Activated naive CD8-positive, alpha-beta T cell treated with anti-CD3 and anti-CD28 coated beads, Interleukin-2, amount 10 ng/mL, durations not matched to agents 7 days and 5 days (primary cell): ENCODE measurements around the gene MAB21L4. TPM values are rescaled to one million over a fixed set of nuclear protein-coding genes. Genes with fewer than 3 reads are reported as not detected.

Source experiments
- ATAC-seq: fragments of 150-1000 bp; cut with Tn5 transposase; one replicate; pipeline ENCODE4 v1.10.0; 2021; ENCODE audit warnings: low read depth, moderate library complexity
- POLR2A ChIA-PET: fragments of 350-600 bp; sonication (Branson Sonifier 250); formaldehyde crosslinking; loops from one replicate; lab custom pipeline; 2021; ENCODE audit warnings: antibody characterized with exemption; lab: Charles Lee
- DNase-seq: peaks from one replicate; pipeline ENCODE4 v3.0.0; 2021
- H3K27ac Mint-ChIP-seq: one replicate; pipeline ENCODE4 v1.8.0; 2022; ENCODE audit warnings: mild to moderate bottlenecking, mixed read lengths
- H3K27me3 Mint-ChIP-seq: one replicate; pipeline ENCODE4 v1.8.0; 2022; ENCODE audit warnings: mild to moderate bottlenecking, moderate library complexity, mixed read lengths
- H3K36me3 Mint-ChIP-seq: one replicate; pipeline ENCODE4 v1.8.0; 2021; ENCODE audit warnings: mild to moderate bottlenecking, mixed read lengths
- H3K4me1 Mint-ChIP-seq: one replicate; pipeline ENCODE4 v1.8.0; 2021; ENCODE audit warnings: mixed read lengths
- H3K4me3 Mint-ChIP-seq: one replicate; pipeline ENCODE4 v1.8.0; 2022; ENCODE audit warnings: mild to moderate bottlenecking, moderate library complexity, mixed read lengths
- H3K9me3 Mint-ChIP-seq: one replicate; pipeline ENCODE4 v1.8.0; 2021; ENCODE audit warnings: mixed read lengths
- total RNA-seq, 2 experiments: library from RNA; stranded (reverse); gene quantifications; one replicate each; pipeline ENCODE4 v1.2.3, GENCODE V29; 2021

Gene MAB21L4
- total RNA-seq, 2 experiments from 2014 or later = not detected

- H3K4me1 Mint-ChIP-seq = no peaks in the 10 kb centered on the region
- POLR2A ChIA-PET = no interaction called here
- no peak overlapping the region for H3K4me3 Mint-ChIP-seq
- H3K36me3 Mint-ChIP-seq = no peaks in the 10 kb centered on the region
- no peak overlapping the region for H3K27ac Mint-ChIP-seq
- peaks cover 13% of the 10 kb centered on the region for H3K27me3 Mint-ChIP-seq
- no peak for ATAC-seq
- H3K9me3 Mint-ChIP-seq = no peaks in the 10 kb centered on the region
- DNase-seq = no peak
These were observed 15.8 kb upstream of the MAB21L4 start for GRCh38 chr2:240911641-240912265.

DNA sequence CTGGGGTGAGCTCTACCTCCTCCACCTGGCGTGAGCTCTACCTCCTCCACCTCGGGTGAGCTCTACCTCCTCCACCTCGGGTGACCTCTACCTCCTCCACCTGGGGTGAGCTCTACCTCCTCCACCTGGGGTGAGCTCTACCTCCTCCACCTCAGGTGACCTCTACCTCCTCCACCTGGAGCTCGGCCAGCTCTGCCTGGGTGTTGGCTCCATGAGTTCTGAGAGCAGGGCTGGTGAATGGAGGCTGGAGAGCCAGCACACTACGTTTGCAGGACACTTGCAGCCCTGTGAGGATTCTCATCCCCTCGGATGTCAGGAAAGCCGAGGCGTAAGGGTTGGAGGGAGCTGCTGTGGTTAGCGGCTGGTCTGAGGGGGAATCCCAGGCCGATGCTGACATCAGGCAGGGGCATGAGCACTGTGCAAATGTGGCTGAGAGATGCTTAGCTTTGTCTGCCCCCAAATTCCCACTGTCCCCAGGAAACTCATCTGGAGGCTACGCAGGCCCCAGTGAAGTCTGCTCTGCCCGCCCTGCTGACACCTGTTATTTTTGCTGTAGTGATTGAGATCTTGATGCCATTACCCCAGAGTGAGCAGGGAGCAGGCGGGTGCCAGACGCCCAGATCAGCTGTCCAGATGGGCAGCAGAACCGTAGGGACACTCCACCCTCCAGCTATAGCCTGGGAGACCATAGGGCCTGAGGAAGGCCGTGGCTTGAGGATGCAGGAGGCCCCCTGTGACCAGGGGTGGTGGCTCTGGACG is 13.4 kb upstream of the MAB21L4 start:
- no peaks in the 10 kb centered on the region for H3K9me3 Mint-ChIP-seq

DNA sequence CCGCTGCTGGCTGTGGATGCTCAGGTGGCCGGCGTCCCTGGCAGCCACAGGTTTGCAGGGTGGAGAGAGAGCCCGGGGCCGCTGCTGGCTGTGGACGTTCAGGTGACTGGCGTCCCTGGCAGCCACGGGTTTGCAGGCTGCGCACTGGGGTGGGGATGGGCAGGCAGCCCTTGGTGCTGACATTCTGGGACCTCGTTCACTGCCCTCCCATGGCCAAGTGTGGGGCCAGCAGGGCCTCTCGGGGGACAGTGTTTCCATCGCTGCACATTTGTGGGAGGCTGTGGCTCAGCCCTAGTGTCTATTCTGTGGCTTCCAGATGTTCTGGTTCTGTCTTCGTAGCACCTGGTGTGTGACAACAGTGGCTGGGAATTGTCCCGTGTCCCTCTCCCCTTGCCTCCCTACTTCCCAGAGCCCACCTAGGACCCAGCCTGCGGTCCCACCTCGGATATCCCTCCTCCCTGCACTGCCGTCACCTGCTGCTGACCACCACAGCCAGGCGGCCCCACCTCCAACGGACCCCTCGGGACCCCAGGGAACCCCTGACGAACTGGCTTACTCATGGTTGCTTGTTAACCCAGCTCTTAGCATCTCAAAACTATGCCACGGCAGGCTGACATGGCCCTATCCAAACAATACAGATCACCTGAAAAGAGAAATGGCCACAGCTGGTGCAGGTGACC is 11.1 kb upstream of the MAB21L4 start:
- Mint-ChIP-seq H3K4me3 (no peak overlapping the region), H3K27ac (no peak overlapping the region), H3K27me3 (peaks cover 5% of the 10 kb centered on the region), H3K36me3 (no peaks in the 10 kb centered on the region), H3K9me3 (no peaks in the 10 kb centered on the region), H3K4me1 (no peaks in the 10 kb centered on the region)
- ATAC-seq = no peak
- POLR2A ChIA-PET = no interaction called here
- no peak for DNase-seq

More for the DNA sequence above, 13.4 kb upstream of the MAB21L4 start:
- H3K36me3 Mint-ChIP-seq = no peaks in the 10 kb centered on the region
- H3K4me3 Mint-ChIP-seq = no peak overlapping the region
- no peak overlapping the region for H3K27ac Mint-ChIP-seq
- ATAC-seq = no peak
- peaks cover 5% of the 10 kb centered on the region for H3K27me3 Mint-ChIP-seq
- DNase-seq = no peak
- POLR2A ChIA-PET = no interaction called here
- H3K4me1 Mint-ChIP-seq = no peaks in the 10 kb centered on the region

DNA sequence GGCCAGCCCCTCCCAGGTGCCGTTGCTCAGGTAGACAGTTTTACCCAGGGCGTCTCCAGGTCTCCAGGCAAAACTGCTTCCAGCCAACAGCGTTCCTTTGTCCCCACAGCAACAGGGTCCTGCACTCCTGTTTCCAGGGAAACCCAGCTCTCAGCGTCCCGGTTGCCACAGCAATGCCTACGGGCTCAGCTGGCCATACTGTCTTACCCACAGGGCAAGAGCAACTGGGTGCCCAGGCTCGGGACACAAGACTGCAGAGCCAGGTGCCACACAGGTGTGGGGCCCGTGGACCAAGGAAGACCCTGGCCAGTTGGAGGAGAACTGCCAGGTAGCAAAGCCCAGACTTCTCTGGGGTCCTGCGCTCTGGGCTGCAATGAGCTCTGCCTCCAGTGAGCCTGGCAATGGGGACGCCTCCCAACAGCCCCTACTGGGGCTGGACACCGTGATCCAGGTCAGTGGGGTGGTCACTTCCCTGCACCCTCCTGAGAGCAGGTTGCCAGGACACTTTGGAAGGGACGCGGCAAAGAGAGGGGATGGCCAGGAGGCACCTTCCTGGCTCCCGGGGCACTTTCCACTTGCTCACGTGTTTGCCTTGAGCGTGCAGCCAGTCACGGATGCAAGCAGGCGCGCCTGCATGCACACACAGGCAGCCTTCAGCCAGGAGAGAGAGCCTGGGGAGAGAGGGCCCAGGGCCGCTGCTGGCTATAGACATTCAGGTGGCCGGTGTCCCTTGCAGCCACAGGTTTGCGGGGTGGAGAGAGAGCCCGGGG is 10.4 kb upstream of the MAB21L4 start, which contains the start of gene CROCC2:
Gene CROCC2, plus strand, starts transcription at position 196 of the 770 bp plus-strand sequence. Its CDS starts 178 bp downstream, at position 374.
- POLR2A ChIA-PET = no interaction called here
- no peak for DNase-seq
- no peak for ATAC-seq
- H3K27ac Mint-ChIP-seq = no peak within 1 kb of the TSS
- H3K36me3 Mint-ChIP-seq = no peaks in the 10 kb centered on the region
- H3K9me3 Mint-ChIP-seq = no peaks in the 10 kb centered on the region
- no peaks in the 10 kb centered on the region for H3K4me1 Mint-ChIP-seq
- H3K27me3 Mint-ChIP-seq = peaks cover 1% of the 10 kb centered on the region
- no peak within 1 kb of the TSS for H3K4me3 Mint-ChIP-seq

DNA sequence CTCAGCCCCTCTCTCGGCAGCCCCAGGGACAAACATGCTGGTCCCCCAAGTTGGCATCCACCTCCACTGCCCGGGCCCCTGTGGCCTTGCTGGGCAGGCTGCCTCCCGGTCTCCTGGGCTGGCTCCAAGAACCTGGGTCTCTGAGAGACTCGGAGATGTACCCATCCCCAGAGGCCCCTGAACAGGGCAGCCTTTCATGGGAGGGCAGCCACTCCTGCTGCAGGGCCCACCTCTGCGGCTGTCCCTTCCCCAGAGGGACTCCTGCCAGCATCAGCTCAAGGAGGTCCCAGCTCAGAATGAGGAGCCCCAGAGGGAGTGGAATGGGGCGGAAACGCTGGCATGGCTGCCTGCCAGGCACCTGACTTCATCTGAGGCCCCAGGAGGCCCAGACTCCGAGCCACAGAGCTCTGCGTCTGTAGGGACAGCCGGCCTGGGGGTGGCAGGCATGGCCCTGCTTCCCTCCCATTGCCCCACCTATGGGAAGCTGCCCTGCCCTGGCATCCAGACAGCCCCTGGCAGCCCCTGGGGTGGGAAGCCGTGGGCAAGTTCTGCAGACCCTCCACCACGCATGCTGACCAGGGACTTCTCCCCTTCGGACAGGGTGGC is 9.3 kb upstream of the MAB21L4 start:
- Mint-ChIP-seq H3K9me3 (no peaks in the 10 kb centered on the region), H3K27ac (no peak overlapping the region), H3K27me3 (no peaks in the 10 kb centered on the region), H3K36me3 (no peaks in the 10 kb centered on the region), H3K4me1 (no peaks in the 10 kb centered on the region), H3K4me3 (no peak overlapping the region)
- DNase-seq = no peak
- POLR2A ChIA-PET = no interaction called here
- ATAC-seq = no peak

GRCh38 chr2:240904216-240905175 is 8.5 kb upstream of the MAB21L4 start:
- H3K9me3 Mint-ChIP-seq = no peaks in the 10 kb centered on the region
- no peaks in the 10 kb centered on the region for H3K27me3 Mint-ChIP-seq
- no peaks in the 10 kb centered on the region for H3K4me1 Mint-ChIP-seq
- H3K36me3 Mint-ChIP-seq = no peaks in the 10 kb centered on the region
- H3K4me3 Mint-ChIP-seq = no peak overlapping the region
- no peak overlapping the region for H3K27ac Mint-ChIP-seq
- ATAC-seq = no peak
- POLR2A ChIA-PET = no interaction called here
- DNase-seq = no peak

DNA sequence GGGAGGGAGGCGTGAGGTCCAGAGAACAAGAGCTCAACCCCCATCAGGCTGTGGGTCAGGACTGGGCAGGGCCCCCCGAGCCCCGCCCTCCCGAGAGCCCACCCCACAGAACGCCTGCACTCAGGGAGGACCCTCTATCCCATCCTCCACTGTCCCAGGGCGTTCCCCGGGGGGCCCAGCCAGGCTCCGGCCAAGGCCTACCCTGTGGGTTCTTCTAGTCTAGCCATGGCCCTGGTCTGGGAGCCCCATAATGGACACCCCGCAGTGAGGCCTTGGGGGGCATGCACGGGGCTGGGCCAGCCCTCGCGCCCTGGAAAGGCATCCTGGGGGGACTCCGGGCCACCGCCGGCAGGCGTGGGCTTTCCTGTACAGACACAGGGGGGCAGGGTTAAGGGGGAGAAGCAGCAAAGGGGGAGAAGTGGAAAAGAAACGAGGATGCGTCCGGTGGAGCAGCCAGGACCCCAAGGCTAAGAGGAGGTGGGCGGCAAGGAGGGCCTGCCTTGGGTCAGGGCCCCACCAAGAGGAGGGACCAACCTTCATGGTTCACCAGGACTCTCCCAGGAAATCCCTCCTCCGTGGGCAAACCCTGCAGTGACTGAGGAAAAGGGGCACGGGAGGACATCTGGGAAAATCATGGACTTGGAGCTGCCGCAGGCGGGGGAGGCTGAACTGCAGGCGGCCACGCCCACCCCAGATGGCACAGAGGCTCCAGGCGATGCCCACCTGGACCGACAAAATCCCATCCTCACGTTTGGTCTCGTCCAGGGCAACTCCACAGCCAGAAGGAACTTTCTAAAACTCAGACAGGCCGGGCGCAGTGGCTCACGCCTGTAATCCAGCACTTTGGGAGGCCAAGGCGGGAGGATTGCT is 7.5 kb upstream of the MAB21L4 start:
- POLR2A ChIA-PET = no interaction called here
- DNase-seq (no peak), ATAC-seq (no peak)
- Mint-ChIP-seq H3K36me3 (no peaks in the 10 kb centered on the region), H3K9me3 (no peaks in the 10 kb centered on the region), H3K4me3 (no peak overlapping the region), H3K27ac (no peak overlapping the region), H3K4me1 (no peaks in the 10 kb centered on the region), H3K27me3 (no peaks in the 10 kb centered on the region)

- POLR2A ChIA-PET = no interaction called here
- Mint-ChIP-seq H3K27me3 (no peaks in the 10 kb centered on the region), H3K4me1 (no peaks in the 10 kb centered on the region), H3K9me3 (no peaks in the 10 kb centered on the region), H3K4me3 (no peak overlapping the region), H3K36me3 (no peaks in the 10 kb centered on the region), H3K27ac (no peak overlapping the region)
- no peak for ATAC-seq
- DNase-seq = no peak
These were observed 6.7 kb upstream of the MAB21L4 start for GRCh38 chr2:240902615-240903041.

- H3K27me3 Mint-ChIP-seq = no peaks in the 10 kb centered on the region
- no peaks in the 10 kb centered on the region for H3K4me1 Mint-ChIP-seq
- ATAC-seq (no peak), DNase-seq (no peak)
- POLR2A ChIA-PET = no interaction called here
- H3K9me3 Mint-ChIP-seq = no peaks in the 10 kb centered on the region
- H3K36me3 Mint-ChIP-seq = no peaks in the 10 kb centered on the region
- no peak overlapping the region for H3K27ac Mint-ChIP-seq
- no peak overlapping the region for H3K4me3 Mint-ChIP-seq
These were observed 6.1 kb upstream of the MAB21L4 start for GRCh38 chr2:240901986-240902614.

DNA sequence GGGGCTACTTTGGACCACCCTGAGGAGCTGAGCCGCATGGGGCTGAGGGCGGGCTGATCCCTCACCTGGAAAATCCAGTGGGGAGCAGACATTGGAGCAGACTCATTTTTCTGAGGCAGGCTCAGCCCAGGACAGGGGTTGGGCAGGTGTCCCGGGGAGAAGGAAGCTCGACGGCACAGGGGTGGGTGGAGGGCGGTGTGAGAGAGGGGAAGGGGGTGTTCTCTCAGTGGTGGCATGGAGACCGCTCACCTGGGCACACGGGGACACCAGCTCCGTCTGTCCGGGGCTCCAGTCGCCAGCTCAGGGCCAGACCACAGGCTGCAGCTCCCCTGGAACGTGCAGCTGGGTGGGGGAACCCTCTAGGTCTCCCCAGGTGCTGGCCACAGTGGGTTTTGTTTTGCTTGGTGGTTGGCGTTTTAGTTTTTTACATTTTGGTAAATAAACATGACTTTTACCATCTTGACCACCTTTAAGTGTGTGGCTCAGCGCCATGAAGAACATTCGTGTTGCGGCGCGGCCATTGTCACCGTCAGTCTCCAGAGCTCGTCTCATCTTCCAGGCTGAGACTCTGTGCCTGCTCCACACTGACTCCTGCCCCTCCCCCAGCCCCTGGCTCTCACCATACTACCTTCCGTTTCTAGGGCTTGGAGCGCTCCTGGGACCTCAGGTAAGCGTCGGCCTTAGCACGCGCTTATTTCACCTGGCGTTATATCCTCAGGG is 4.3 kb upstream of the MAB21L4 start:
- Mint-ChIP-seq H3K27me3 (no peaks in the 10 kb centered on the region), H3K27ac (no peak overlapping the region), H3K9me3 (no peaks in the 10 kb centered on the region), H3K4me1 (no peaks in the 10 kb centered on the region), H3K4me3 (no peak overlapping the region), H3K36me3 (no peaks in the 10 kb centered on the region)
- POLR2A ChIA-PET = no interaction called here
- DNase-seq (no peak), ATAC-seq (no peak)

- Mint-ChIP-seq H3K9me3 (no peaks in the 10 kb centered on the region), H3K36me3 (no peaks in the 10 kb centered on the region), H3K4me1 (no peaks in the 10 kb centered on the region), H3K4me3 (no peak overlapping the region), H3K27ac (no peak overlapping the region), H3K27me3 (no peaks in the 10 kb centered on the region)
- POLR2A ChIA-PET = no interaction called here
- ATAC-seq (no peak), DNase-seq (no peak)
These were observed 3.5 kb upstream of the MAB21L4 start for GRCh38 chr2:240899468-240899865.
